Progenitor cell of endocrine pancreas (in vitro differentiated cells): ENCODE results near the gene MRPL27. TPM values are rescaled to one million over a fixed set of nuclear protein-coding genes. Genes with fewer than 3 reads are reported as not detected.

Experiments used
- DNase-seq: peaks from one replicate; pipeline ENCODE4 v3.0.0; 2021; ENCODE audit warnings: low spot score; ENCODE audit not compliant: unreplicated experiment
- H3K27ac Mint-ChIP-seq: 2 replicates; pipeline ENCODE4 v1.8.0; 2021; ENCODE audit warnings: mild to moderate bottlenecking, moderate library complexity, mixed read lengths
- H3K27me3 Mint-ChIP-seq: 2 replicates; pipeline ENCODE4 v1.8.0; 2021; ENCODE audit warnings: mixed read lengths
- H3K36me3 Mint-ChIP-seq: 2 replicates; pipeline ENCODE4 v1.8.0; 2022; ENCODE audit warnings: mixed read lengths; ENCODE audit not compliant: insufficient read depth
- H3K4me1 Mint-ChIP-seq: 2 replicates; pipeline ENCODE4 v1.8.0; 2021; ENCODE audit warnings: low read depth, mixed read lengths
- H3K4me3 Mint-ChIP-seq: 2 replicates; pipeline ENCODE4 v1.8.0; 2021; ENCODE audit warnings: low read depth, mild to moderate bottlenecking, moderate library complexity, mixed read lengths
- H3K9me3 Mint-ChIP-seq: 2 replicates; pipeline ENCODE4 v1.8.0; 2021; ENCODE audit warnings: low read depth, mixed read lengths
- CTCF ChIP-seq: fragments of 200-600 bp; sonication (generic); IDR thresholded peaks from one replicate; pipeline ENCODE4 v1.5.0; 2021; ENCODE audit warnings: antibody characterized with exemption, mild to moderate bottlenecking; ENCODE audit not compliant: unreplicated experiment
- total RNA-seq: library from RNA; stranded (reverse); gene quantifications from 2 replicates; pipeline ENCODE4 v1.2.1, GENCODE V29; 2021

MRPL27 gene
- total RNA-seq, 1 donor from 2014 or later, result 59.6 TPM

DNA sequence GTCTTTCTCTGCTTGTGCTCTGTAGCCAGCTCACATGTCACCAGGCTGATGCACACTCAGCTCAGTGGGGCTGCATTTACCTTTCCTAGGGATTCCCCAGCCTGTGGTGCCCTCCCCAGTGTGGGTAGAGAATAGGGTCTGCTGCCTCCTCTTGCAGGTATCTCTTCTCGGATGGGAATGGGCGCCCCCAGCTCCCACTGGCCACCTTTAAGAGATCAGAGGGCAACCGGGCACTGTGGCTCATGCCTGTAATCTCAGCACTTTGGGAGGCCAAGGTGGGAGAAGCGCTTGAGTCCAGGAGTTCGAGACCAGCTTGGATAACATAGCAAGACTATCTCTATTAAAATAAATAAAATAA, 23.8 kb downstream of the MRPL27 start:
- Mint-ChIP-seq H3K9me3 (no peaks in the 10 kb centered on the region), H3K4me1 (peaks cover 10% of the 10 kb centered on the region), H3K27me3 (peaks cover 10% of the 10 kb centered on the region), H3K36me3 (peaks cover 7% of the 10 kb centered on the region), H3K4me3 (no peak overlapping the region), H3K27ac (no peak overlapping the region)
- no peak for TF ChIP-seq CTCF
- DNase-seq, result no peak

GRCh38 chr17:50348522-50349242, 24.3 kb downstream of the MRPL27 start:
- H3K27ac Mint-ChIP-seq, result no peak overlapping the region
- H3K36me3 Mint-ChIP-seq, result peaks cover 7% of the 10 kb centered on the region
- no peaks in the 10 kb centered on the region for H3K9me3 Mint-ChIP-seq
- no peak overlapping the region for H3K4me3 Mint-ChIP-seq
- no peak for TF ChIP-seq CTCF
- peaks cover 10% of the 10 kb centered on the region for H3K4me1 Mint-ChIP-seq
- peaks cover 10% of the 10 kb centered on the region for H3K27me3 Mint-ChIP-seq
- DNase-seq, result no peak

GRCh38 chr17:50347894-50348291, 25.1 kb downstream of the MRPL27 start:
- Mint-ChIP-seq H3K27me3 (peaks cover 14% of the 10 kb centered on the region), H3K9me3 (no peaks in the 10 kb centered on the region), H3K36me3 (peaks cover 3% of the 10 kb centered on the region), H3K4me3 (peak overlapping the region; percentile 90), H3K4me1 (peaks cover 10% of the 10 kb centered on the region), H3K27ac (peak overlapping the region; percentile 87)
- no peak for DNase-seq
- TF ChIP-seq CTCF, result no peak

GRCh38 chr17:50347117-50347893, 25.7 kb downstream of the MRPL27 start:
- TF ChIP-seq CTCF, result no peak
- Mint-ChIP-seq H3K27me3 (peaks cover 14% of the 10 kb centered on the region), H3K27ac (peak overlapping the region; percentile 62), H3K4me3 (peak overlapping the region; percentile 90), H3K4me1 (peaks cover 10% of the 10 kb centered on the region), H3K9me3 (no peaks in the 10 kb centered on the region), H3K36me3 (peaks cover 3% of the 10 kb centered on the region)
- DNase-seq, result no peak

DNA sequence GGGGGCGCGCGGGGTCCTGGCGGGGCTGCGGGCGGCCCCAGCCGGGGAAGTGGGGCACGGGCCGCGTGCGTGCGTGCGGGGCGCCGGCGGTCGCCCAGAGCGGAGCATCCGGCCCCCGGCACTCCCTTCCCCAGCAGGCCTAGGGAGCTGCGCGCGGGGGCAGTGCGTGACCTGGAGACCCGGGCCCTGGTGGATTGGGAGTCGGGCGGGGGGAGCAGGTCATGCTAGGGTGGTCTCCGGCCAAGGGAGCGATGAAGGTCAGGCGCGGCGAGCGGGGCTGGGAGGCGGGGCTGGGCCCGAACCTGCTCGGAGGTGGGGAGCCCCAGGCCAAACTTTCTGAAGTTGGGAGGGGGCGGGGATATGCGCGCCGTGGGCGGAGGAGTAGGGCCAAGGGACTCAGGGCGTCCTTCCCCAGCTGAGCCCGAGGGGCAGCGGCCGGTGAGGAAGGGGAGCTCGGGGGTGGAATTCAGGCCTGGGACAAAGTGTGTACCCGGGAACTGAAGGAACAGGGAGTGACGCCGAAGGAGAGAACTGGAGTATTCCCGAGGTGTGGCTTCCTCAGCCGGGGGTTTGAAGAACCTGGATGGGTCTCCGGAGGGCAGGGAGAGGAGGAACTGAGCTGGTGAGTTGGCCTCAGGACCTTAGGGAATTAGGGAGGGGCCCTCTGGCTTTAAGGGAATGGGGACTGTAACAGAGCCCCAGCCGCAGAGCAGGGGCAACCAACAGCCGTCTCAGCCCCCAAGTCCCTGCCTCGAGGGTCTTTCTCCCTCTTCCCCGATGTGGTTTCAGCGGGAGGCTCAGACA, 26.5 kb downstream of the MRPL27 start:
- no peak for TF ChIP-seq CTCF
- no peaks in the 10 kb centered on the region for H3K36me3 Mint-ChIP-seq
- peaks cover 14% of the 10 kb centered on the region for H3K27me3 Mint-ChIP-seq
- H3K4me3 Mint-ChIP-seq, result peak overlapping the region; percentile 90
- H3K27ac Mint-ChIP-seq, result peak overlapping the region; percentile 93
- peak; percentile 50 for DNase-seq
- no peaks in the 10 kb centered on the region for H3K9me3 Mint-ChIP-seq
- H3K4me1 Mint-ChIP-seq, result peaks cover 10% of the 10 kb centered on the region
